Activated CD8-positive, alpha-beta memory T cell treated with anti-CD3 and anti-CD28 coated beads, Interleukin-2, amount 50 U/mL, for 1 hour (primary cell): Measurements from ENCODE around the gene FBXW4.

Experiments used
- DNase-seq: peaks from one replicate; pipeline ENCODE4 v3.0.0-alpha.2; 2020; ENCODE audit errors: extremely low read depth

FBXW4 gene

GRCh38 chr10:101580486-101581399 lies 114.2 kb downstream of the FBXW4 start:
- DNase-seq, result no peak

GRCh38 chr10:101579516-101579870 lies 115.5 kb downstream of the FBXW4 start:
- DNase-seq, result no peak

GRCh38 chr10:101578803-101579515 lies 116.0 kb downstream of the FBXW4 start:
- DNase-seq, result no peak

GRCh38 chr10:101578192-101578591 lies 116.8 kb downstream of the FBXW4 start:
- DNase-seq, result no peak

- no peak for DNase-seq
These were observed 117.7 kb downstream of the FBXW4 start for GRCh38 chr10:101577121-101577871.

- no peak for DNase-seq
These were observed 118.6 kb downstream of the FBXW4 start for GRCh38 chr10:101576211-101576863.

- no peak for DNase-seq
These were observed 119.3 kb downstream of the FBXW4 start for GRCh38 chr10:101575580-101576210.

GRCh38 chr10:101575091-101575490 lies 119.9 kb downstream of the FBXW4 start:
- DNase-seq, result no peak

GRCh38 chr10:101573885-101574753 lies 120.9 kb downstream of the FBXW4 start:
- no peak for DNase-seq

GRCh38 chr10:101572785-101573184 lies 122.2 kb downstream of the FBXW4 start:
- no peak for DNase-seq

GRCh38 chr10:101572126-101572525 lies 122.8 kb downstream of the FBXW4 start:
- no peak for DNase-seq

- DNase-seq, result no peak
These were observed 123.6 kb downstream of the FBXW4 start for GRCh38 chr10:101571271-101571925.

GRCh38 chr10:101570428-101571270 lies 124.3 kb downstream of the FBXW4 start:
- no peak for DNase-seq

GRCh38 chr10:101569622-101570427 lies 125.1 kb downstream of the FBXW4 start:
- peak; percentile 39 for DNase-seq

- DNase-seq, result no peak
These were observed 125.7 kb downstream of the FBXW4 start for GRCh38 chr10:101569323-101569621.

GRCh38 chr10:101568054-101568745 lies 126.8 kb downstream of the FBXW4 start:
- DNase-seq, result no peak

- no peak for DNase-seq
These were observed 127.6 kb downstream of the FBXW4 start for GRCh38 chr10:101567165-101568006.
